Measurements from ENCODE around the gene MORN2.
A peak's percentile ranks its signal among the peaks of the same experiment; 100 is the strongest.
"Not testable (repeated sequence)": the region's sequence is repeated elsewhere in the genome, so short reads cannot be mapped to it uniquely, and the experiment has no call there.

The MORN2 gene

GRCh38 chr2:38875576-38876367 lies at the start of gene MORN2, which contains the start of gene DHX57:
Gene MORN2 (plus strand): TSS chr2:38875976.
Gene DHX57 (minus strand): TSS chr2:38875934. CDS start chr2:38868405, 7,529 bp downstream.
- H3K9me3 ChIP-seq (ENCODE audit: control insufficient read depth in 2 of 2, low read length in 2 of 2), result no peaks in the 10 kb centered on the region
- peaks cover 0 to 3% of the 10 kb centered on the region in 2 donors for H3K36me3 ChIP-seq (ENCODE audit: control insufficient read depth in 2 of 2, insufficient read depth in 2 of 2, low read length in 2 of 2)
- peak within 1 kb of the TSS; percentile 59 for H3K27ac ChIP-seq (ENCODE audit: low read length)
- no peaks in the 10 kb centered on the region for H3K27me3 ChIP-seq (ENCODE audit: control insufficient read depth in 1 of 2, insufficient read depth in 2 of 2, low read length in 2 of 2)
- H3K4me3 ChIP-seq (ENCODE audit: low read length in 2 of 2), result peak within 1 kb of the TSS; percentile 92 to 100
- peaks cover 11% of the 10 kb centered on the region for H3K4me1 ChIP-seq (ENCODE audit: control insufficient read depth, insufficient read depth, low read length)
- peak within 1 kb of the TSS; percentile 81 to 89 for H3K9ac ChIP-seq (ENCODE audit: low read length in 2 of 2)

GRCh38 chr2:38827539-38828145 lies 48.1 kb upstream of the MORN2 start:
- not testable (repeated sequence) for H3K4me3 ChIP-seq (ENCODE audit: low read length in 2 of 2); H3K4me1 ChIP-seq (ENCODE audit: control insufficient read depth, insufficient read depth, low read length); H3K27me3 ChIP-seq (ENCODE audit: control insufficient read depth in 1 of 2, insufficient read depth in 2 of 2, low read length in 2 of 2); H3K27ac ChIP-seq (ENCODE audit: low read length); H3K9me3 ChIP-seq (ENCODE audit: control insufficient read depth in 2 of 2, low read length in 2 of 2); H3K9ac ChIP-seq (ENCODE audit: low read length in 2 of 2)
- H3K36me3 ChIP-seq (ENCODE audit: control insufficient read depth in 2 of 2, insufficient read depth in 2 of 2, low read length in 2 of 2), result peaks cover 12 to 20% of the 10 kb centered on the region in 2 donors

- H3K36me3 ChIP-seq (ENCODE audit: control insufficient read depth in 2 of 2, insufficient read depth in 2 of 2, low read length in 2 of 2), result peaks cover 10 to 19% of the 10 kb centered on the region in 2 donors
- no peak overlapping the region for H3K27ac ChIP-seq (ENCODE audit: low read length)
- H3K9me3 ChIP-seq (ENCODE audit: control insufficient read depth in 2 of 2, low read length in 2 of 2), result no peaks in the 10 kb centered on the region
- H3K4me1 ChIP-seq (ENCODE audit: control insufficient read depth, insufficient read depth, low read length), result no peaks in the 10 kb centered on the region
- H3K4me3 ChIP-seq (ENCODE audit: low read length in 2 of 2), result no peak overlapping the region
- H3K27me3 ChIP-seq (ENCODE audit: control insufficient read depth in 1 of 2, insufficient read depth in 2 of 2, low read length in 2 of 2), result no peaks in the 10 kb centered on the region
- no peak overlapping the region for H3K9ac ChIP-seq (ENCODE audit: low read length in 2 of 2)
Observed at GRCh38 chr2:38828460-38828859, 47.3 kb upstream of the MORN2 start.

- no peaks in the 10 kb centered on the region for H3K4me1 ChIP-seq (ENCODE audit: control insufficient read depth, insufficient read depth, low read length)
- H3K27ac ChIP-seq (ENCODE audit: low read length), result no peak overlapping the region
- no peak overlapping the region for H3K9ac ChIP-seq (ENCODE audit: low read length in 2 of 2)
- peaks cover 11 to 17% of the 10 kb centered on the region in 2 donors for H3K36me3 ChIP-seq (ENCODE audit: control insufficient read depth in 2 of 2, insufficient read depth in 2 of 2, low read length in 2 of 2)
- H3K9me3 ChIP-seq (ENCODE audit: control insufficient read depth in 2 of 2, low read length in 2 of 2), result no peaks in the 10 kb centered on the region
- no peaks in the 10 kb centered on the region for H3K27me3 ChIP-seq (ENCODE audit: control insufficient read depth in 1 of 2, insufficient read depth in 2 of 2, low read length in 2 of 2)
- no peak overlapping the region for H3K4me3 ChIP-seq (ENCODE audit: low read length in 2 of 2)
Observed at GRCh38 chr2:38829971-38830370, 45.8 kb upstream of the MORN2 start.

GRCh38 chr2:38830526-38831159 lies 45.1 kb upstream of the MORN2 start:
- Histone ChIP-seq H3K36me3 (ENCODE audit: control insufficient read depth in 2 of 2, insufficient read depth in 2 of 2, low read length in 2 of 2) (peaks cover 17 to 18% of the 10 kb centered on the region in 2 donors), H3K9me3 (ENCODE audit: control insufficient read depth in 2 of 2, low read length in 2 of 2) (no peaks in the 10 kb centered on the region), H3K4me1 (ENCODE audit: control insufficient read depth, insufficient read depth, low read length) (no peaks in the 10 kb centered on the region), H3K27me3 (ENCODE audit: control insufficient read depth in 1 of 2, insufficient read depth in 2 of 2, low read length in 2 of 2) (no peaks in the 10 kb centered on the region), H3K9ac (ENCODE audit: low read length in 2 of 2) (no peak overlapping the region), H3K27ac (ENCODE audit: low read length) (no peak overlapping the region), H3K4me3 (ENCODE audit: low read length in 2 of 2) (no peak overlapping the region)

GRCh38 chr2:38835015-38835601 lies 40.7 kb upstream of the MORN2 start:
- Histone ChIP-seq H3K27ac (ENCODE audit: low read length) (no peak overlapping the region), H3K9ac (ENCODE audit: low read length in 2 of 2) (no peak overlapping the region), H3K9me3 (ENCODE audit: control insufficient read depth in 2 of 2, low read length in 2 of 2) (no peaks in the 10 kb centered on the region), H3K4me1 (ENCODE audit: control insufficient read depth, insufficient read depth, low read length) (no peaks in the 10 kb centered on the region), H3K36me3 (ENCODE audit: control insufficient read depth in 2 of 2, insufficient read depth in 2 of 2, low read length in 2 of 2) (peaks cover 23 to 24% of the 10 kb centered on the region in 2 donors), H3K27me3 (ENCODE audit: control insufficient read depth in 1 of 2, insufficient read depth in 2 of 2, low read length in 2 of 2) (no peaks in the 10 kb centered on the region), H3K4me3 (ENCODE audit: low read length in 2 of 2) (no peak overlapping the region)

GRCh38 chr2:38835990-38836389 lies 39.8 kb upstream of the MORN2 start:
- no peak overlapping the region for H3K27ac ChIP-seq (ENCODE audit: low read length)
- H3K27me3 ChIP-seq (ENCODE audit: control insufficient read depth in 1 of 2, insufficient read depth in 2 of 2, low read length in 2 of 2), result no peaks in the 10 kb centered on the region
- H3K9ac ChIP-seq (ENCODE audit: low read length in 2 of 2), result no peak overlapping the region
- no peaks in the 10 kb centered on the region for H3K4me1 ChIP-seq (ENCODE audit: control insufficient read depth, insufficient read depth, low read length)
- no peak overlapping the region for H3K4me3 ChIP-seq (ENCODE audit: low read length in 2 of 2)
- peaks cover 23 to 24% of the 10 kb centered on the region in 2 donors for H3K36me3 ChIP-seq (ENCODE audit: control insufficient read depth in 2 of 2, insufficient read depth in 2 of 2, low read length in 2 of 2)
- no peaks in the 10 kb centered on the region for H3K9me3 ChIP-seq (ENCODE audit: control insufficient read depth in 2 of 2, low read length in 2 of 2)

- H3K27me3 ChIP-seq (ENCODE audit: control insufficient read depth in 1 of 2, insufficient read depth in 2 of 2, low read length in 2 of 2), result no peaks in the 10 kb centered on the region
- H3K27ac ChIP-seq (ENCODE audit: low read length), result no peak overlapping the region
- no peaks in the 10 kb centered on the region for H3K9me3 ChIP-seq (ENCODE audit: control insufficient read depth in 2 of 2, low read length in 2 of 2)
- no peak overlapping the region for H3K4me3 ChIP-seq (ENCODE audit: low read length in 2 of 2)
- no peak overlapping the region for H3K9ac ChIP-seq (ENCODE audit: low read length in 2 of 2)
- H3K36me3 ChIP-seq (ENCODE audit: control insufficient read depth in 2 of 2, insufficient read depth in 2 of 2, low read length in 2 of 2), result peaks cover 26 to 30% of the 10 kb centered on the region in 2 donors
- H3K4me1 ChIP-seq (ENCODE audit: control insufficient read depth, insufficient read depth, low read length), result no peaks in the 10 kb centered on the region
Observed at GRCh38 chr2:38836791-38837190, 39.0 kb upstream of the MORN2 start.

GRCh38 chr2:38850045-38850444 lies 25.7 kb upstream of the MORN2 start:
- H3K9me3 ChIP-seq (ENCODE audit: control insufficient read depth in 2 of 2, low read length in 2 of 2), result no peaks in the 10 kb centered on the region
- H3K27me3 ChIP-seq (ENCODE audit: control insufficient read depth in 1 of 2, insufficient read depth in 2 of 2, low read length in 2 of 2), result no peaks in the 10 kb centered on the region
- no peak overlapping the region for H3K27ac ChIP-seq (ENCODE audit: low read length)
- H3K36me3 ChIP-seq (ENCODE audit: control insufficient read depth in 2 of 2, insufficient read depth in 2 of 2, low read length in 2 of 2), result peaks cover 27% of the 10 kb centered on the region in 2 donors
- H3K4me3 ChIP-seq (ENCODE audit: low read length in 2 of 2), result no peak overlapping the region
- no peak overlapping the region for H3K9ac ChIP-seq (ENCODE audit: low read length in 2 of 2)
- H3K4me1 ChIP-seq (ENCODE audit: control insufficient read depth, insufficient read depth, low read length), result no peaks in the 10 kb centered on the region

GRCh38 chr2:38856165-38856564 lies 19.6 kb upstream of the MORN2 start:
- no peaks in the 10 kb centered on the region for H3K27me3 ChIP-seq (ENCODE audit: control insufficient read depth in 1 of 2, insufficient read depth in 2 of 2, low read length in 2 of 2)
- H3K9ac ChIP-seq (ENCODE audit: low read length in 2 of 2), result no peak overlapping the region
- no peaks in the 10 kb centered on the region for H3K4me1 ChIP-seq (ENCODE audit: control insufficient read depth, insufficient read depth, low read length)
- H3K36me3 ChIP-seq (ENCODE audit: control insufficient read depth in 2 of 2, insufficient read depth in 2 of 2, low read length in 2 of 2), result peaks cover 31 to 45% of the 10 kb centered on the region in 2 donors
- no peak overlapping the region for H3K4me3 ChIP-seq (ENCODE audit: low read length in 2 of 2)
- no peaks in the 10 kb centered on the region for H3K9me3 ChIP-seq (ENCODE audit: control insufficient read depth in 2 of 2, low read length in 2 of 2)
- no peak overlapping the region for H3K27ac ChIP-seq (ENCODE audit: low read length)

All from stomach smooth muscle (tissue), 2 donors.